T47D (cell line): ENCODE data around the gene PDE1A.

Source experiments
- DNase-seq, 2 experiments: peaks; one replicate each; pipeline versions ENCODE4 v3.0.0 to v3.0.0-alpha.2; 2011 to 2012; ENCODE audit warnings: low read depth in 1 of 2, low spot score in 1 of 2
- JUND ChIP-seq: IDR thresholded peaks from 2 replicates; pipeline ENCODE4 v1.6.1; 2012; ENCODE audit warnings: low read depth
- in situ Hi-C: cut with HindIII; loops from 2 replicates; pipeline ENCODE4 v1.10.0; 2016; ENCODE audit warnings: low sequenced_read_pairs, low pct_unique_long_range_greater_than_20kb

PDE1A gene

GRCh38 chr2:182144041-182144775 lies 282.6 kb downstream of the PDE1A start:
- in situ Hi-C loops, result no loop called here
- DNase-seq, result no peak
- TF ChIP-seq JUND, result no peak

DNA sequence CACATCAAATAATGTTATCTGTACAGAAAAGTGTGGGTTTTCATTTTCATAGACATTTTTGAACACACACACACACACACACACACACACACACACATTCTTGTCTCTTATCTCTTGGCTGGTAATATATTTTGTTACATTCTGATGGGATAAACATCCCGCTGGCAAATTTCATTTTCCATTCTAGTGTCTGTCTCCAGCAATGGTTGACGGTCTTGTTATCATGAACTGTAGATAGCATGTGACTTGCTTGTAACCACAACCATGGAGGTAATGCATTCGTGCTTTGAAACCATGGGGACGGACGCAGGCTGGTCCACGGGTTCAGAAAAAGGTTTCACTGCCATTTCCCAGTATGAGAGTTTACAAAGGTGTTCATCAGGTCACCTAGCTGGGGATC lies 284.8 kb downstream of the PDE1A start:
- no peak for TF ChIP-seq JUND
- in situ Hi-C loops, result no loop called here
- no peak for DNase-seq

GRCh38 chr2:182134201-182134600 lies 292.6 kb downstream of the PDE1A start:
- no peak for DNase-seq
- in situ Hi-C loops, result no loop called here
- no peak for TF ChIP-seq JUND

DNA sequence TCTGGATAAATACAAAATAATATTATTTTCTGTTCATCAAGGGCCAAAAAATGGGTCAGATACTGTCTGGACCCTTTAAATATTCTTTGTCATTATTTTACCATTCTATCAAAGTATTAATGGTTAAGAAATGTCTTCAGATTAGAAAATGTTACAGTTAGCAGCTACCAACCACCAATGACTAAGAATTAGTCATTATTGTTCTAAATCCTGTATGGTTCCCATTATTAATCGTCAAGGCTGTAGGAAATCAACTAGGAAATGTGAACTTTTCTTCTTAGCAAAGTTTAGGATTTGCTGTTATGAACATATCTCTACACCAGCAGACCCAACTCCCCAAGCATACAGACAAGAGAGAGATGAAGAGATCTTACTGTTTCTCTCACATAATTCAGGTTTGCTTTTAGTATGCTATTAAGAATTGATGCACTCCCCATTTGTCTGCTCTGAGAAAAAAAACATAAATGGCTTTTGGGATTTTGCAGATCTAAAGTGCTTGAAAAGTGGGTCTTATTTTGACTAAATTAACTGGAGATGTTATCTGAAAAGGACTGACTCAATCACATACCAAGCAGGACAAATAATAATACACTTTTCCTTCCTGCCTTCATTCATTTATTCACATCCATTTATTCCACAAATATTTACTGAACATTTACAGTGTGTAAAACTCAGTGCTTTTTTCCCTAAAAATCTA lies 293.5 kb downstream of the PDE1A start:
- in situ Hi-C loops, result no loop called here
- no peak for TF ChIP-seq JUND

GRCh38 chr2:182132605-182133004 lies 294.2 kb downstream of the PDE1A start:
- no peak for DNase-seq
- TF ChIP-seq JUND, result no peak
- in situ Hi-C loops, result no loop called here

More for the DNA sequence above, 293.5 kb downstream of the PDE1A start:
- no peak for DNase-seq

- DNase-seq, result no peak
- in situ Hi-C loops, result no loop called here
- no peak for TF ChIP-seq JUND
These were observed 297.8 kb downstream of the PDE1A start for GRCh38 chr2:182128821-182129707.

- in situ Hi-C loops, result no loop called here
- no peak for DNase-seq
- TF ChIP-seq JUND, result no peak
These were observed 309.6 kb downstream of the PDE1A start for GRCh38 chr2:182117196-182117595.

- DNase-seq, result no peak
- no peak for TF ChIP-seq JUND
- in situ Hi-C loops, result no loop called here
These were observed 310.1 kb downstream of the PDE1A start for GRCh38 chr2:182116774-182117173.

DNA sequence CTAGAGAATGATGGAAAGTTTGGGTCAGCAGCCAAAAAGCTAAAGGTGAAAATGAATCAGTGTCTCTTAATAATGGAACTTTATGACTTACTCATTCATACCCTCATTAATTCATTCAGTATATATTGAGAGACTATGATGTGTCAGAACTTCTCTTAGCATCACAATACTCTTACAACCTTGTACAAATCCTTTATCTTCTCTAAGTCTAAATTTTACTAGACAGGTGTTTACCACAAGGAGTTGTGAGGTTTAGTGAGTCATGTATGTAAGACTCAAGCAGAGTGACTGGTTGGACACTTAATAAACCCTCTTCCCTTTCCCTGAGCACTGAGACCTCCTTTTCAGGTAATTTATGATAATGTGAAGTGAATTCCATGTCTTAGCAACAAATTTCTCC lies 311.6 kb downstream of the PDE1A start:
- TF ChIP-seq JUND, result no peak
- DNase-seq, result no peak
- in situ Hi-C loops, result no loop called here

DNA sequence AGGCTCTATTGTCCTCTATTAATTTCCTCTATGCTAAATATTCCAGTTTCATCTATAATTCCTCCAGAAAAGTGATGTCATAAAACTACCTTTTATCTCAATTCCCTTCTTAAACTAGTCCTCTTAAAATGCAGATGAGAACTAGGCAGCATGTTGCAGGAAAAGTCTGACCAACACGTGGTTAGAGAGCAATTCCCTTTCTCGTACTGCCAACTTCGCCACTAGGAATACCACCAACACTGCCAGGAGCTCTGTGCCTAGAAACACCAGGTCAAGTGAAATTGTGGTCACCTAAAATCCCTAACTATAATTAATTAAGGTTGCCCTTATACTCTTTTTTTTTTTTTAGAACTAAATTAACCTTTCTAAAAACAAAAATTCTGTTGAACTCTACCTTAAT lies 313.5 kb downstream of the PDE1A start:
- DNase-seq, result no peak
- TF ChIP-seq JUND, result no peak
- in situ Hi-C loops, result no loop called here

DNA sequence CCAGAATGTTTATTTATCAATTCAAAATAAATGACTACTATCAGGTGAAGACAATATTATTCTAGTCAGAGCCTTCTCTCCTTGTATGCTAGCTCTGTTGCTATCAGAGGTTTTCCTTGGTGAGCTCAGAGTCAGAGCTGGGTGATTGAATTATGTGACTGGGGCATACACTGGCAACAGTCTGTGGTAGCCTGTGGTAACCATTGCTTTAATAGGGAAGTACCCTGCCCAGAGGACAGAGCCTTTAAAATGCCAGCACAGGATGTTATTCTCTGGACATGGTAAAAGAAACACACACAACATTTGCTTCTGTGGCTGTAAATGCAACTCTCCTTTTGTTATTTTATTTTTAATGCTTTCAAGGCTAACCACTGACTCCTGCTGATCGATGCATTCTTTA lies 316.5 kb downstream of the PDE1A start:
- TF ChIP-seq JUND, result no peak
- in situ Hi-C loops, result no loop called here
- DNase-seq, result no peak

- in situ Hi-C loops, result no loop called here
- no peak for DNase-seq
- no peak for TF ChIP-seq JUND
These were observed 323.3 kb downstream of the PDE1A start for GRCh38 chr2:182103526-182103925.

- in situ Hi-C loops, result no loop called here
- no peak for DNase-seq
These were observed 325.6 kb downstream of the PDE1A start for GRCh38 chr2:182101263-182101662.

More at GRCh38 chr2:182101263-182101662, 325.6 kb downstream of the PDE1A start:
- TF ChIP-seq JUND, result no peak
